ENCODE results near the gene AKT1S1.
"Not testable (repeated sequence)": the region's sequence is repeated elsewhere in the genome, so short reads cannot be mapped to it uniquely, and the experiment has no call there.

AKT1S1 gene

DNA sequence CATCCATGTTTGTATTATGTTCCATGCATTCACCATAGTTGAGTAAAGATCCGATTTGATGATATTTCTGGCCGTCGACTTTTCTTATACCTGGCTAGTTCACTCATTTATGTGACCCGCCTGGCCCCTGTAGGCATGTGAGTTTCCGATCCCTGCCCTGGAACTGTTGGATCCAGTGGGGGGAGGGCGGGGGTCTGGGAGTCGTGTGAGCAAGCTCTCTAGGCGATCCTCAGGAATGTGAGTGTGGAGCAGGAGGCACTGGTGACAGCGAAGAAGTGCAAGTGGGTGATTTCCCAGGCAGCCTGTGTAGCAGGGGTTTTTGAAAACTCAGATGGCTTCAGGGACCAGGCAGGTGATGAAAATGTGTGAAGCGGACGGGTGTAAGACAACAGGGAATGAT, 36.8 kb downstream of the AKT1S1 start:
- H3K4me3 ChIP-seq (ENCODE audit: low read depth, low read length) = no peak overlapping the region

DNA sequence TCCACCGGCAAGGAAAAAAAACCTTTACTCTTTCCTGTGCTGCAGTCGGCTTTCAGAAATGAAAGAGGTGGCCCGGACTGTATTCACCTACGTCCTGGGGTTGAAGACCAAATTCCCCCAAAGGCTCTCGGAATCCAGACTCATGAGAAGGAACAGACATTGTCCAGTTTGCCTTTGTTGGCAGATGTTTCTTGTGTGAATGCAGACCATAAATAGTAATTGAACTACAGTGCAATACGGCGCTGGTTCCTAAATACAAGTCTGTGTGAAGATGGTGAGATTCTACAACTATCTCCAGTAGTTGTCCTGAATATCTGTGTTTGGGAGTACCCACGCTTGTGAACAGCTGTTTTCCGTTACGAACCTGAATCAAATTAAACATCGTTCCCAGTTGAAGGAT, 37.4 kb downstream of the AKT1S1 start:
- H3K4me3 ChIP-seq (ENCODE audit: low read depth, low read length) = no peak overlapping the region

DNA sequence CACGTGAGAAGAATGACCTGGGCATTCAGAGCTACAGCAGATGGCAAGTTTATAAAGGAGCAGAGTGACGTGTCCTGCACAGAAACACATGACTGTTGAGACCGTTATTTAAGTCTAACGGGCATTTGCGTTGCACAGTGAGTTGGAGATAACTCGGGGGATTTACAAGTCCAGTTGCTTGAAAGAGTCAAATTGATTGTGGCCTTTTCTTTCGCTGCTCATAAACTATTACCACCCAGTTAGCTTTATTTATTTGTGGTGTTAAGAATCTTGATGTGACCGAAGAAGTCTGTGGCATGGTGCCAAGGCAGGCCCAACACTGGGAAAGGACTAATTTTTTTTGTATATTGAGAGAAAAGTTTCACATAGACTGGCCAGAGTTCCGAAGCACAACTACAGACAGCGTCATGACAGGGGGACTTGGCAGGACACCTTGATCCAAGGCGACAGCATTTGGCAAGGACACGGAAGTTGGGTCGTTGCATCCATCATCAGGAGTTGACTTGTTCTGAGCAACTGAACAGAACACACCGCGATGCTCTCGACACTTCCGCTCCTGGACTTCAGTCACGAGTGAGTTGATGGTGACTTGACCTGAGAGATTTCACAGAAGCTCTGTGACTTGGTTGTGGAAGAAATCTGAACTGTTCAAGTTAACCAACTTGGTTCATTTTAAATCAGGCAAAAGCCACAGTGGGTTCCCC, 38.1 kb downstream of the AKT1S1 start:
- no peak overlapping the region for H3K4me3 ChIP-seq (ENCODE audit: low read depth, low read length)

DNA sequence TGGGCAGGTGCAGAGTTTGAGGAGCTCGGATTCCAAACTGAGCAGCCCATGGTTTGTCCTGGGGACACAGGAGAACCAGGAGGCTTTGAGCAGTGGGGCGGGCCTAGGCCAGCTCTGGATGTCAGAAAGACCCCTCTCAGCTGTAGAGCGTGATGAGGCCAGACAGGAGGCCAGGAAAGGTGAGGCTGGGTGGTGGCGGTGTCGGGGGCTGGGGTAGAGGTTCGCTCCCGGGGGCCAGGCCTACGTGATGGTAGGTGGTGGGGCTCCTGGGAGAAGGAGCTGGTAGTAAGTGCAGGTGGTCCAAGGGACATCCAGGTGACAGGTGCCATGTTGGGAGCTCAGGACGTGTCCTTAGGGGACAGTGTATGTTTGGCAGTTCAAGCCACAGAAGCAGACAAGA, 39.7 kb downstream of the AKT1S1 start:
- H3K4me3 ChIP-seq (ENCODE audit: low read depth, low read length) = no peak overlapping the region

DNA sequence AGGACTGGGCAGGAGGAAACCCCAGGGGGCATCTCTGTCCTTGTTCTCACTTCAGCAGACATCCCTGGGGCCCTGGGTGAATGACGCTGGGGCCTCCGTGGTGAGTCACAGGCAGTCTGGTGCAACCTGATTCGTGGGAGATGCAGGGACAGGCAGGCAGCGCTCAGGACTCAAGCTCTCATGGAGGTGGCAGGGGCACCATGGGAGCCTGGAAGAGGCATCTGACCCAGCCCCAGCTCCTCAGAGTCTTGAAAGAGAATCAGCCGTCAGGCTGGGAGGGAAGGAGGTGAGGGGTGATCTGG, 40.2 kb downstream of the AKT1S1 start:
- H3K4me3 ChIP-seq (ENCODE audit: low read depth, low read length) = no peak overlapping the region

DNA sequence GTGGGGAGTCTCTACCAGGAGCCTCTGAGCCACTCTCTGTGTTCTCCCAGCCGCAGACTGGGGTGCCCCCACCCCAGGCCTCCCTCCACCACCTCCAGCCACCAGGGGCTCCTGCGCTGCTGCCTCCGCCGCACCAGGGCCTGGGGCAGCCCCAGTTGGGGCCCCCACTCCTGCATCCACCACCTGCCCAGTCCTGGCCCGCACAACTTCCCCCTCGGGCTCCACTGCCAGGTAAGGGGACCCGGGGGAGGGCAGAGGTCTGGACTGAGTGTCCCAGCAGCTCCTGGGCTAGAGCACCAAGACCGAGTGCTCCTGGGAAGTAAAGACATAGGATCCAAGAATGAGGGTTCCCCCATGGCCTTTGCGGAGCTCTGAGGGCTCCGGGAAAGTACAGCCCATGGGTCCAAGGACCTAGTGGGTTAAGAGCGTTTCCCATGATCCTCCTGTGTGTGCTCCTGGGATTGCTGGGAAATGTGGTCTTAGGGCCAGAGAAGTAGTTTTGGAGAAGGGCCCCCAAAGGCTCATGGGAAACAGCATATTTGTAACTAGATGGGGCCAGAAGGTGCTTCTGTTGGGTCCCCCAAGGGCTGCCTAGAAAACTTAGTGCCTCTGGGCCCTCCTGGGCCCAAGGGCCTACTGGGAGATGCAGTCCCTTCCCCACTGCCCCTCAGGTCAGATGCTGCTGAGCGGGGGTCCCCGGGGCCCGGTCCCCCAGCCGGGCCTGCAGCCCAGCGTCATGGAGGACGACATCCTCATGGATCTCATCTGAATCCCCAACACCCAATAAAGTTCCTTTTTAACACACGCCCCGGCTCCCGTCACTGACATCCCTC, 40.8 kb downstream of the AKT1S1 start:
- H3K4me3 ChIP-seq (ENCODE audit: low read depth, low read length) = no peak overlapping the region

DNA sequence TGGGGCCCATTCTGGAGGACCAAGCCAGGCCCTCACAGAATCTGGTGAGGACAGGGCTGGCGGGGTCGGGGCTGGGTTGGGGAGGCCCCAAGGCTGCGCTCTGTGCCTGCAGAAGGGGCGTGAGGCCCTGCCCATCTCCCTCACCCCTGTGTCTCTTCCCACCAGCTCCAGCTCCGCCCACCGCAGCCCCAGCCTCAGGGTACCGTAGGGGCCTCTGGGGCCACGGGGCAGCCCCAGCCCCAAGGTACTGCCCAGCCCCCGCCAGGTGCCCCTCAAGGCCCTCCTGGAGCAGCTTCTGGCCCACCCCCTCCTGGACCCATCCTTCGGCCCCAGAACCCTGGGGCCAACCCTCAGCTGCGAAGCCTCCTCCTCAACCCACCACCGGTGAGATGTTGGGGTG, 41.6 kb downstream of the AKT1S1 start:
- no peak overlapping the region for H3K4me3 ChIP-seq (ENCODE audit: low read depth, low read length)

DNA sequence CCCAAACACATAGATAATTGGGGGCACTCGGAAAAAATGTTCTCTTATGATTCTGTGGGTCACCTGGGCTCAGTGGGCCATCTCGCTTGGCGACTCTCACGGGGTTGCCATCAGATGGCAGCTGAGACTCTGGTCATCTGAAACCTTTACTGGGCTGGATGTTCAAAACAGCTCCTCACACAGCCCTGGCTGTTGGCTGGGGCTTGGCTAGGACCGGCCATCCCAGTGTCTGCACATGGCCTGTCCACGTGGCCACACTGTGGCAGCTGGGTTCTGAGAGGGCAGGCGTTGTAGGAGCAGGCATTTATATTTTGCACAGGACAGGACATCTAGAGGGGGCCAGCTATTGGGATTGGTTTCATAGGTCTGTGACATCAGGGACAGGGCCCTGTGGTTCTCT, 43.6 kb downstream of the AKT1S1 start:
- H3K4me3 ChIP-seq (ENCODE audit: low read depth, low read length) = no peak overlapping the region

DNA sequence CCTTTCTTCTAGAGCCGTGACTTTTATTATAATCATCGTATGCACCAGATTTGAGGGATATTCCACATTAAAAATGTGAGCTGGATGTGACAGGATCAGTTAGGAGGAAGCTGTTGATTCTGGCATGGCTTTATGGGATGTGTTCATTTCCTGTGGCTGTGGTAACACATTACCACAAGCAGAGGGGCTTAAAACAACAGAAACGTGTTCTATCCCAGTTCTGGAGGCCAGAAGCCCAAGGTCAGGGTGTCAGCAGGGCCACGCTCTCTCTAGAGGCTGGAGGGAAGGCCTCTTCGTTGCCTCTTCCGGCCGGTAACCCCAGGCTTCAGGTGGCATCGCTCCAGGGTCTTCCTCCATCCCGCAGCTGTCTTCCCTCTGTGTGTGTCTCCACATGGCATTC, 44.6 kb downstream of the AKT1S1 start:
- H3K4me3 ChIP-seq (ENCODE audit: low read depth, low read length) = no peak overlapping the region

DNA sequence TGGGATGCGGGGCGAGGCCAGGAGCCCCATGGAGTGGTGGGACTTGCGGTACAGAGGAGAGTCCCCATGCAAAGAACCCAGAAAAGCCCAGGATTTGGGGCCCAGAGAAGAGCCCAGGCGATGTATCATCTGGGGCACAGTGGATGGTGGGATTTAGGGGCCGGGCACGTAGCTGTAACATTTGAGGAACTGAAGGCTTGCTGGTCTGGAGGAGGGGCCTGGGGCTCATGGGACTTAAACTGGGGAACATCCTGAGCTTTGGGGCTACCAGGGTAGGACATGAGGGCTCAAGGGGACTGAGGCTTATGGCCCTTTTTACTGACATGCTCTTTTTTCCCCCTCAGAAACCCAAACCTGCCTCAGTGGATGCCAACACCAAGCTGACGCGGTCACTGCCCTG, 45.6 kb downstream of the AKT1S1 start:
- no peak overlapping the region for H3K4me3 ChIP-seq (ENCODE audit: low read depth, low read length)

DNA sequence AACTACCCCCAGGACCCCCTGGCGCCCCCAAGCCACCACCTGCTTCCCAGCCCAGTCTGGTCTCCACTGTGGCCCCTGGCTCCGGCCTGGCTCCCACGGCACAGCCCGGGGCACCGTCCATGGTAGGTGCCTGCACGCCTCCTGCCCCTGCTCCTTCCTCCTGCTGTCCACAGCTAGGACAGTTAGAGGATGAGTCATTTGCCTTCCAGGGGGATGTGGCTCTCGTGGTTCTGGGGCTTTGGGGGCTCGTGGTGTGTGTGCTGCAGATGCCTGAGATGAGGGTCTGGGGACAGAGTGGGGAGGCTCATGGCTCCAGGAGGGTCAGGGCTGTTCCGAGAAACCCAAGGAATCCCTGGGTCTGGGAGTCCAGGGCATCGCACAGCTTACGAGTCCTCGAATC, 46.4 kb downstream of the AKT1S1 start:
- no peak overlapping the region for H3K4me3 ChIP-seq (ENCODE audit: low read depth, low read length)

DNA sequence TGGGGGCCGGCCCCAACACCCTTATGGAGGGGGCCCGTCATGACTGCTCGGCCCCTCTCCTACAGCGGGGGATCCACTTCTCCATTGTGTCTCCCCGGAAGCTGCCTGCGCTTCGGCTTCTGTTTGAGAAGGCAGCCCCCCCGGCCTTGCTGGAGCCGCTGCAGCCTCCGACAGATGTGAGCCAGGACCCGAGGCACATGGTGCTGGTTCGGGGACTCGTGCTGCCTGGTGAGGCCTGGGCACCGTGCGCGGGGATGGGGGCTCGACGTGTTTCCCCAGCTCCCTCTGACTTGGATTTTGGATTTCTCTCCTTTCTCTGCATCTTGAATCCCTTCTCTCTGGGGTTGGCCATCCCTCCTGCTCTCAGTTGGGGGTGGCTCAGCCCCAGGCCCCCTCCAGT, 47.4 kb downstream of the AKT1S1 start:
- H3K4me3 ChIP-seq (ENCODE audit: low read depth, low read length) = no peak overlapping the region

DNA sequence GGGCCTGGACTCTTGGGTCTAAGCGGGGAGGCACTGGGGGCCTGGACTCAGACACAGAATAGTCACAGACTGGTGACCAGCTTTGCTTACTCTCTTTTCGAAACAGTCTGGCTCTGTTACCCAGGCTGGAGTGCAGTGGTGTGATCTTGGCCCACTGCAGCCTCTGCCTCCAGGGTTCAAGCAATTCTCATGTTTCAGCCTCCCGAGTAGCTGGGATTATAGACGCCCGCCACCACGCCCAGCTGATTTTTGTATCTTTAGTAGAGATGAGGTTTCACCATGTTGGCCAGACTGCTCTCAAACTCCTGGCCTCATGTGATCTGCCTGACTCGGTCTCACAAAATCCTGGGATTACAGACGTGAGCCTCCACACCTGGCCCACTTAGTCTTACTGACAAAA, 48.0 kb downstream of the AKT1S1 start:
- H3K4me3 ChIP-seq (ENCODE audit: low read depth, low read length) = no peak overlapping the region

DNA sequence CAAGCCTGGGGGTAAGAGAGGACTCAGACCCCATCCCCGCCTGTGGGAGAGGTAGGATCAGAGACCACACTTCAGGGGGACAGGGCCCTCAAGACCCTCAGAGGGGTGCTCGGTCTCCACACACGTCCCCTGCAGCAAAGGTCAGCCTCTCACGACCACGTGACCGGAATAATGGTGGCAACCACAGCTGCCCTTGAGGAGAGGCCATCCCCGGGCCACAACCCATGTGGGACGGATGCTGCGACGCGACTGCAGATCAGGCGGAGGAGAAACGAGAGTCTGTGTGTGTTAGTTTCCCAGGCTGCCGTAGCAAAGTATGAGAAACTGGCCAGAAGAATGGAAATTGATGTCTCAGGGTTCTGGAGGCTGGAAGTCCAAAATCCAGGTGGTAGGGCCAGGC, 50.1 kb downstream of the AKT1S1 start:
- H3K4me3 ChIP-seq (ENCODE audit: low read depth, low read length) = no peak overlapping the region

DNA sequence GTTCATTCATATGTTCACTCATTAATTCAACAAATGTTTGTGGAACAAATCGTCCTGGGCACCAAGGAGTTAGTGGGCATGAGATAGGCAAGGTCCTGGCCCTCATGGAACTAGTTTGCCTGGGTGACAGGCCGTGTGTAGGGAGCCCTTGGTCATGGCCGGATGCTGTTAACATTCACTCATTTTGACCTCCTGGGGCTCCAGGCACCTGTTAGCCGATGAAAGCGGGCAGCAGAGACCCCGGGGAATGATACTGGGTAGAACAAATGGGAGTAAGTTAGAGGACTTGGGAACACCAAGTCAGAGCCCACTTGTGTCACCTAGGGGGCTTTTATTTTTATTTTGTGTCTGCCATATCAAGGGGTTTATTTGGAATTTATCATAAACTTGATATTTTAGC, 52.5 kb downstream of the AKT1S1 start:
- H3K4me3 ChIP-seq (ENCODE audit: low read depth, low read length) = no peak overlapping the region

DNA sequence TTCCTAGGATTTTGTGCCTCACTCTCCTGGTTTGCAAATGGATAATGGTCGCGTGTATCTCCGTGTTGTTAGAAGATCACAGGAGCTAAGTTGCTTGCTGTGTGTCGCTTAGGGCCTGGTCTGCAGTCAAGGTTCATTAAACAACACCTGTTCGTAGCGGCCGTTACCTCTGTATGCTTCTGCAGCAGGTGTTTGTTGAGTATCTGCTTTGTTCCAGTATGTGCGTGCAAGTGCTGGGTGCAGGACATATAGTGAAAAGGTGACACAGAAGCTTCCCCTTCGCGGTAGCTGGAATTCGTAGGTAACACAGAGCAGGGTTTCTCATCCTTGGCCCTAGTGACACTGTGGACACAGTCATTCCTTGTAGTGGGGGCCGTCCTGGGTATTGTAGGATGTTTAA, 53.7 kb downstream of the AKT1S1 start:
- H3K4me3 ChIP-seq (ENCODE audit: low read depth, low read length) = no peak overlapping the region

DNA sequence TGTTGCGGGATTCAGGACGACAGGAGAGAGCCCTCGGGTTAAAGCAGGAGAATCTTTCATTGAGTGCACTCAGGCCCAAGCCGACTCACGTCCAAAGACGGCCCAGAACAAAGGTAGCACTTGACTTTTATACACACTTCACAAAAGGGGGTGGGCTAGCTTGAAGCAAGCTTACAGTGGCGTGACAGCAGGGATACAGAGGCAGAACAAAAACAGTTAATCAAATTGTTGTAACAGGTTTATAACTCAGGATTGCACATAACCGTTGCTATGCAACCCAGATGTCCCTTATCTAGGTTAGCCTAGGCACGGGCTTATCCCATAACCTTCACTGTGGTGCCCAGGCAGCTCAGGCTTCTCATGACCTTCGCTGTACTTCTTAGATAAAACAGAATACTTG, 57.0 kb downstream of the AKT1S1 start:
- H3K4me3 ChIP-seq (ENCODE audit: low read depth, low read length) = no peak overlapping the region

DNA sequence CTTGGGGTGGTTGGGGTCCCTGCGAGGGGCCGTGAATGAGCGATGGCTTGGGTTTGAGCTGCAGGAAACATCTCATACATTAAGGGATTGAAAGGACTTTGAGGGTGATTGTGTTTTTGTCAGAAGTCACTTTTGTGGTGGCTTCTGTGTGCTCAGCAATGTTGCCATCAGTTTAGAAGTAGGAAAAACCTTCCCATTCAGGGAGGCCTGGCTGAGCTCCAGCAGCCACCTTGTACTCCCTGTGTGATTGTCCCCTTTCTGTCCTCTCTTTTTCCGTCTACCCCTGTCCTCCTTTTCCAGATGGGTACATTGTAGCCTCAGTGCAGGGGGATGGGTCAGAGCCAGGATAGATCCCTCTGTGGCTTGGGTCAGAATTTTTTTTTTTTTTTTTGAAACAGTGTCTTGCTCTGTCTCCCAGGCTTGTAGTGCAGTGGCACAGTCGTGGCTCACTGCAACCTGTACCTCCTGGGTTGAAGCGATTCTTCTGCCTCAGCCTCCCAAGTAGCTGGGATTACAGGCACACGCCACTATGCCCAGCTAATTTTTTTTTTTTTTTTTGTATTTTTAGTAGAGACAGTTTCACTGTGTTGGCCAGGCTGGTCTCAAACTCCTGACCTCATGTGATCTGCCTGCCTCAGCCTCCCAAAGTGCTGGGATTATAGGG, 57.6 kb downstream of the AKT1S1 start:
- not testable (repeated sequence) for H3K4me3 ChIP-seq (ENCODE audit: low read depth, low read length)
